C4-2B (cell line): Measurements from ENCODE around the gene TSHR.
"Not testable (repeated sequence)": the region's sequence is repeated elsewhere in the genome, so short reads cannot be mapped to it uniquely, and the experiment has no call there.

Source experiments
- H3K27ac ChIP-seq: fragments of 450-650 bp; 2 replicates; pipeline ENCODE4 v1.5.1; 2017
- ZFX ChIP-seq: fragments of 450-650 bp; IDR thresholded peaks from 2 replicates; pipeline ENCODE4 v1.6.1; 2017
- TF ChIP-seq, protein P1 (sequence below): fragments of 450-650 bp; conservative IDR thresholded peaks from 2 replicates; pipeline ENCODE4 v1.5.1; 2017; ENCODE audit warnings: mild to moderate bottlenecking

Gene TSHR

DNA sequence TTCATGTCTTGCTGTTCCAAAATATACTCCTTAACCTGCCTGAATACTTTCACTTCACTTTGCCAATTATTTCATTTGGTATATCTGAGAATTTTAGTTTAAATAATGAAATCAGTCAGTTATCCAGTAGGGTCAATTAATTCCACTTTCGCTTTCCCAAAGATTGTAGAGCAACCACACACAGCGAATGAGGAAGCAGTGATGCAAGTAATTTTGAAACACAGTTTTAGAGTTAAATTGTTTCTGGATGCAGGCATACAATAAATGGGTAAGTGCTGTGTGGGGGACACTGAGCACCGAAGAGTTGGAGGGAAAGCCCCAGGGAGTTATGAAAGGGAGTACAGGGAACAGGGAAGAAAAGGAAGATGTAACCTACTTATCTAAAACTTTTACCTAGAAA, 62.8 kb downstream of the TSHR start:
- no peak for TF ChIP-seq ZFX
- TF ChIP-seq, protein P1, sequence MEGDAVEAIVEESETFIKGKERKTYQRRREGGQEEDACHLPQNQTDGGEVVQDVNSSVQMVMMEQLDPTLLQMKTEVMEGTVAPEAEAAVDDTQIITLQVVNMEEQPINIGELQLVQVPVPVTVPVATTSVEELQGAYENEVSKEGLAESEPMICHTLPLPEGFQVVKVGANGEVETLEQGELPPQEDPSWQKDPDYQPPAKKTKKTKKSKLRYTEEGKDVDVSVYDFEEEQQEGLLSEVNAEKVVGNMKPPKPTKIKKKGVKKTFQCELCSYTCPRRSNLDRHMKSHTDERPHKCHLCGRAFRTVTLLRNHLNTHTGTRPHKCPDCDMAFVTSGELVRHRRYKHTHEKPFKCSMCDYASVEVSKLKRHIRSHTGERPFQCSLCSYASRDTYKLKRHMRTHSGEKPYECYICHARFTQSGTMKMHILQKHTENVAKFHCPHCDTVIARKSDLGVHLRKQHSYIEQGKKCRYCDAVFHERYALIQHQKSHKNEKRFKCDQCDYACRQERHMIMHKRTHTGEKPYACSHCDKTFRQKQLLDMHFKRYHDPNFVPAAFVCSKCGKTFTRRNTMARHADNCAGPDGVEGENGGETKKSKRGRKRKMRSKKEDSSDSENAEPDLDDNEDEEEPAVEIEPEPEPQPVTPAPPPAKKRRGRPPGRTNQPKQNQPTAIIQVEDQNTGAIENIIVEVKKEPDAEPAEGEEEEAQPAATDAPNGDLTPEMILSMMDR, result no peak
- H3K27ac ChIP-seq, result no peak overlapping the region

DNA sequence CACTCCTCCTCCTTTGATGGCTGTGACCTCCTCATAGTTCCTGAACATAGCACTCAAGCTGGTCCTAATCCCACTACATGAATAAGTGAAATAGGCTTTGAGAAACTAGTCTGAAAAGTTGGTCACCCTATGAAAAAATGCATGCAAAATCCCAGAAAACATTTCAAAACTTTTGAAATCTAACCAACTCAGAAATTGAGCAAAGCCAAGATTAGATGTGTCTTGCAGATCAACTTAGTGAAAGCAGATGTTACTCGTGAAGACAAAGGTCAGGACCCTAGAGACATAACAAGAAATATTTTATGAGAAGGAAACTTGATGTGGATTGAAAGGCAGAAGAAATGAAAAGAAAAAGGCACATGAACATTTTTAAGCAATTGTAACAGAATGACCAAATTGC, 63.3 kb downstream of the TSHR start:
- no peak overlapping the region for H3K27ac ChIP-seq
- TF ChIP-seq ZFX, result no peak
- TF ChIP-seq, protein P1, result no peak

DNA sequence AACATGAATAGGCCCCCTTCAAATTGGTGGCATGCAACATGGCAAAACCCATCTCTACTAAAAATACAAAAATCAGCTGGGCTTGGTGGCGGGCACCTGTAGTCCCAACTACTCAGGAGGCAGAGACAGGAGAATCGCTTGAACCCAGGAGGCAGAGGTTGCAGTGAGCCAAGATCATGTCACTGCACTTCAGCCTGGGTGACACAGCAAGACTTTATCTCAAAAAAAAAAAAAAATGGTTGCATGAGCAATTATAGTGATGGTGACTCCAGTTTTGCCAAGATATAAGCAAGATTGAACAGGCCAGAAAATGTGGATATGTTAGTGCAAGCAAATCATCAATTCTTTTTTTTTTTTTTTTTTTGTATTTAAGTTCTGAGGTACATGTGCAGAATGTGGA, 63.7 kb downstream of the TSHR start:
- H3K27ac ChIP-seq, result not testable (repeated sequence)

DNA sequence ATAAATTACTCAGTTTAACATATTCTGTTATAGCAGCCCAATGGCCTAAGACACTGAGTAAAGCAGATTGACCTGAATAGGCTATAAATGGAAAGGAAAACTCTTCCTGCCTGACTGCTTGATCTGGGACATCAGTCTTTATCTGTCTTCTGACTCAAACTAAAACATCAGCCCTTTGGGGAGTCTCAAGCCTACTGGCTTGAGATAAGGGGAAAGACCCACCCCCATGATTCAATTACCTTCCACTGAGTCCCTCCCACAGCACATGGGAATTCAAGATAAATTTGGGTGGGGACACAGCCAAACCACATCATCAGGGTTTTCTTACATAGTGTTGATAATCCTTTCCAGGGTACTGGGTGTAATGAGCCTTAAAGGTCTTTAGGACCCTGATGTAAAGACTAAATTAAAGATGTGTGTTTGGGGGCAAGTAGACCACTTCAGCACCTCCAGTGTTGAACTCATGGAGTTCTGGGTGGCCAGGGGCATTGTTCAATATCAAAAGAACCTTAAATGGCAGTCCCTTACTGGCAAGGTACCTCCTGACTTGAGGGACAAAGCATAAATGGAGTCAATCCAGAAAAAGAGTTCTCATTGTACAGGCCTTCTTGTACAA, 67.8 kb downstream of the TSHR start:
- H3K27ac ChIP-seq, result no peak overlapping the region
- TF ChIP-seq, protein P1, result no peak
- no peak for TF ChIP-seq ZFX

DNA sequence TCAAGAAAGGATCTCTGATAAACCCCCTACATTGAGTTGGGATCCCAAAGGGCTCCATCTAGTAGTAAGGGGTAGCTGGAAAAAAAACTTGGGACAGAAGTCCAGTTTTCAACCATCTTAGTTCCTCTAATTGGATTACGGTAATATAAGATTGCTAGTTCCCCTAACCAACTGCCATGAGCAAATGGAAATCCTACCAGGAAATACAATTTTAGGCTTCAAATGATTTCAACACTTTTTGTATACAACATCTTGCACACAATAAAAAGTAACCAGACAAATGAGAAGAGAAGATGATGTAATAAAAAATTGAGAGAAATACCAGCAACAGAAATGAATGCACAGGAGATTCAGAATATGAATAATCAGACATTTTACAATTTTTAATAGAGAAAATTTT, 73.0 kb downstream of the TSHR start:
- TF ChIP-seq, protein P1, result no peak
- TF ChIP-seq ZFX, result no peak
- H3K27ac ChIP-seq, result no peak overlapping the region

DNA sequence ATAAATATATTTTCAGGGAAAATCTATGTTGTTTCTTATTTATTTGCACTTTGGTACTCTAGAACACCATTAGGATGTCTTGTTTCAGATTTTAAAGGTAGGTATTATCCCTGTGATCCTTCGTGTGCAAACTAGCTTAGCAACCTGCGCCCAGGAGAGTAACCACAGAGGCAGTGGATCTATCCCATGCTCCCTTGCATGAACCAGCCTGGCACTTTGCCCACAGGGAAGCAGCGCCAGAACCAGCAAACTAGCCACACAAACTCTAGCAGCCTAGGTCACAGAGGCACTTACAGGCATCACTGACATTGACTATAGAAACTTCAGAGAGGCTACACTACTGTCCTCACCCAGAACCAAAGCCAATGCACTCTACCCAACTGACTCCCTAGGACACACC, 76.1 kb downstream of the TSHR start:
- H3K27ac ChIP-seq, result no peak overlapping the region
- no peak for TF ChIP-seq ZFX
- TF ChIP-seq, protein P1, result no peak

DNA sequence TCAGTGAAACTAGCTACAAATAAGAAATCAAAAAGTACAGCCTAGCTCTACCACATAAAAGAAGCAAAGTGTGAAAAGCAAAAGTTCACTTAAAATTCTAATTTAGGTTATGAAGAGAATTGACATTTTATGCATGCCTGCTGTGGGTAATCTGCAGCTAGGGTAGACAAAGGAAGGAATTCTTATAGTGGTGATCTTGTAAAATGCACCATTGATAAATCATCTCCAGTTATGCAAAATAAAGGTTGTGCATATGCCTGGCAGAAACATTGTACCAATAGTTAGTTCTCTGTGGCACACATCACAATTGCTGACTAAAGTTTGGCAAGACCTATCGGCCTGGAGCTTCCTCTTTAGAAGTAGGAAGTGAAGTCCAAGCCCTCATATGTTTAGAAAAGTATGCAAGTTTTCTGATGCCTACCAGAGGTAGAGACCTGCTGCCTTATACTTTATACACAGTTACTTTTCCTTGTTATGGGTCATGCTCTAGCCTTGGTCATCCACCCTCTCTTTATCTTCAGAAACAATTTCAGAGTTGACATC, 78.3 kb downstream of the TSHR start:
- no peak overlapping the region for H3K27ac ChIP-seq
- TF ChIP-seq, protein P1, result no peak
- no peak for TF ChIP-seq ZFX

DNA sequence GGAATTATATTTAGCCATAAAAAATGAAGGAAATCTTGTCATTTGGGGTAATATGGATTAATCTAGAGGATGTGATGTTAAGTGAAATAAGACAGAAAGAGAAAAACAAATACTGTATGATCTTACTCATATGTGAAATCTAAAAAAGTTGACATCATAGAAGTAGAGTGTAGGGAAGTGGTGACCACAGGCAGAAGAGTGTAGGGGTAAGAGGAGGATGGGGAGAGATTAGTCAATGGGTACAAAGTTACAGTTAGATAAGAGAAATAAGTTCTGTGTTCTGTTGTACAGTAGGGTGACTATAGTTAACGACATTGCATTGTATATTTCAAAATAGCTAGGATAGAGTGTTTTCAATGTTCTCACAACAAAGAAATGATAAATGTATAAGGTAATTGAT, 87.0 kb downstream of the TSHR start:
- TF ChIP-seq ZFX, result no peak
- TF ChIP-seq, protein P1, result no peak
- H3K27ac ChIP-seq, result no peak overlapping the region
